ENCODE data around the gene AMACR.

GRCh38 chr5:34057569-34057968 lies 49.7 kb upstream of the AMACR start:
- TF ChIP-seq YY1 (IDR thresholded peaks at IDR 0.05; ENCODE audit: insufficient read depth, insufficient read length) (no peak), SUZ12 (IDR thresholded peaks at IDR 0.05; ENCODE audit: extremely low read depth, insufficient read depth, insufficient read length) (no peak)
